ENCODE results near the gene PSMD11. TPM values are rescaled to one million over a fixed set of nuclear protein-coding genes. Genes with fewer than 3 reads are reported as not detected.

The PSMD11 gene
- total and polyA plus RNA-seq, 4 donors: 47.8 to 87.9 (median 67.6) TPM

GRCh38 chr17:32486701-32487472 is 42.6 kb downstream of the PSMD11 start, which contains the start of gene CDK5R1:
TSS of gene CDK5R1 (plus strand) at chr17:32486993. CDS start at chr17:32487621, 628 bp downstream.
- H3K9ac ChIP-seq (ENCODE audit: insufficient read depth in 1 of 2, low read length in 2 of 2): peak within 1 kb of the TSS; percentile 11 to 65
- peaks cover 3 to 10% (median 8%) of the 10 kb centered on the region in 4 donors for H3K36me3 ChIP-seq (ENCODE audit: control insufficient read depth in 4 of 4, insufficient read depth in 4 of 4, low read length in 4 of 4)
- WGBS, 2 donors: 0 to 1% methylated on average over 47 to 135 of the region's 135 CpGs
- no peaks in the 10 kb centered on the region for H3K27me3 ChIP-seq (ENCODE audit: control insufficient read depth in 3 of 3, insufficient read depth in 3 of 3, low read length in 2 of 3)
- H3K9me3 ChIP-seq (ENCODE audit: control insufficient read depth in 4 of 4, insufficient read depth in 3 of 4, low read length in 3 of 4): peaks cover 0 to 3% (median 0%) of the 10 kb centered on the region in 4 donors
- H3K27ac ChIP-seq (ENCODE audit: low read depth in 1 of 2, low read length in 1 of 2): peak within 1 kb of the TSS; percentile 71 to 78
- H3K4me3 ChIP-seq: peak within 1 kb of the TSS; percentile 68
- DNase-seq (peak; percentile 75 to 83 (median 83)), ATAC-seq (ENCODE audit: insufficient read depth, low FRiP score) (peak; percentile 53)
- peaks cover 0 to 51% (median 14%) of the 10 kb centered on the region in 5 donors for H3K4me1 ChIP-seq (ENCODE audit: control insufficient read depth in 5 of 5, insufficient read depth in 5 of 5, low read length in 5 of 5)
- TF ChIP-seq, protein P1, sequence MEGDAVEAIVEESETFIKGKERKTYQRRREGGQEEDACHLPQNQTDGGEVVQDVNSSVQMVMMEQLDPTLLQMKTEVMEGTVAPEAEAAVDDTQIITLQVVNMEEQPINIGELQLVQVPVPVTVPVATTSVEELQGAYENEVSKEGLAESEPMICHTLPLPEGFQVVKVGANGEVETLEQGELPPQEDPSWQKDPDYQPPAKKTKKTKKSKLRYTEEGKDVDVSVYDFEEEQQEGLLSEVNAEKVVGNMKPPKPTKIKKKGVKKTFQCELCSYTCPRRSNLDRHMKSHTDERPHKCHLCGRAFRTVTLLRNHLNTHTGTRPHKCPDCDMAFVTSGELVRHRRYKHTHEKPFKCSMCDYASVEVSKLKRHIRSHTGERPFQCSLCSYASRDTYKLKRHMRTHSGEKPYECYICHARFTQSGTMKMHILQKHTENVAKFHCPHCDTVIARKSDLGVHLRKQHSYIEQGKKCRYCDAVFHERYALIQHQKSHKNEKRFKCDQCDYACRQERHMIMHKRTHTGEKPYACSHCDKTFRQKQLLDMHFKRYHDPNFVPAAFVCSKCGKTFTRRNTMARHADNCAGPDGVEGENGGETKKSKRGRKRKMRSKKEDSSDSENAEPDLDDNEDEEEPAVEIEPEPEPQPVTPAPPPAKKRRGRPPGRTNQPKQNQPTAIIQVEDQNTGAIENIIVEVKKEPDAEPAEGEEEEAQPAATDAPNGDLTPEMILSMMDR (IDR thresholded peaks at IDR 0.05; ENCODE audit: control extremely low read depth, extremely low read depth): no peak

GRCh38 chr17:32487473-32488176 is 43.3 kb downstream of the PSMD11 start:
- peak overlapping the region; percentile 56 for H3K4me3 ChIP-seq
- peak; percentile 27 to 32 (median 32) for DNase-seq
- peaks cover 0 to 51% (median 14%) of the 10 kb centered on the region in 5 donors for H3K4me1 ChIP-seq (ENCODE audit: control insufficient read depth in 5 of 5, insufficient read depth in 5 of 5, low read length in 5 of 5)
- H3K9ac ChIP-seq (ENCODE audit: insufficient read depth in 1 of 2, low read length in 2 of 2): peak overlapping the region in 1 of 2 donors; percentile 38
- peaks cover 0 to 3% (median 0%) of the 10 kb centered on the region in 4 donors for H3K9me3 ChIP-seq (ENCODE audit: control insufficient read depth in 4 of 4, insufficient read depth in 3 of 4, low read length in 3 of 4)
- ATAC-seq (ENCODE audit: insufficient read depth, low FRiP score): no peak
- TF ChIP-seq, protein P1 (IDR thresholded peaks at IDR 0.05; ENCODE audit: control extremely low read depth, extremely low read depth): no peak
- H3K27me3 ChIP-seq (ENCODE audit: control insufficient read depth in 3 of 3, insufficient read depth in 3 of 3, low read length in 2 of 3): no peaks in the 10 kb centered on the region
- no peak overlapping the region for H3K27ac ChIP-seq (ENCODE audit: low read depth in 1 of 2, low read length in 1 of 2)
- 36 to 50% methylated on average over 51 to 59 of the region's 59 CpGs for WGBS, 2 donors
- H3K36me3 ChIP-seq (ENCODE audit: control insufficient read depth in 4 of 4, insufficient read depth in 4 of 4, low read length in 4 of 4): peaks cover 0 to 10% (median 4%) of the 10 kb centered on the region in 4 donors

DNA sequence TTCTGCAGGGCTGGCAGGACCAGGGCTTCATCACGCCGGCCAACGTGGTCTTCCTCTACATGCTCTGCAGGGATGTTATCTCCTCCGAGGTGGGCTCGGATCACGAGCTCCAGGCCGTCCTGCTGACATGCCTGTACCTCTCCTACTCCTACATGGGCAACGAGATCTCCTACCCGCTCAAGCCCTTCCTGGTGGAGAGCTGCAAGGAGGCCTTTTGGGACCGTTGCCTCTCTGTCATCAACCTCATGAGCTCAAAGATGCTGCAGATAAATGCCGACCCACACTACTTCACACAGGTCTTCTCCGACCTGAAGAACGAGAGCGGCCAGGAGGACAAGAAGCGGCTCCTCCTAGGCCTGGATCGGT is 43.9 kb downstream of the PSMD11 start:
- WGBS, 2 donors: 95 to 97% methylated on average over 16 of the region's 16 CpGs
- H3K27me3 ChIP-seq (ENCODE audit: control insufficient read depth in 3 of 3, insufficient read depth in 3 of 3, low read length in 2 of 3): no peaks in the 10 kb centered on the region
- DNase-seq (no peak), ATAC-seq (ENCODE audit: insufficient read depth, low FRiP score) (no peak)
- no peak overlapping the region for H3K9ac ChIP-seq (ENCODE audit: insufficient read depth in 1 of 2, low read length in 2 of 2)
- TF ChIP-seq, protein P1 (IDR thresholded peaks at IDR 0.05; ENCODE audit: control extremely low read depth, extremely low read depth): no peak
- peaks cover 0 to 3% (median 0%) of the 10 kb centered on the region in 4 donors for H3K9me3 ChIP-seq (ENCODE audit: control insufficient read depth in 4 of 4, insufficient read depth in 3 of 4, low read length in 3 of 4)
- H3K4me3 ChIP-seq: no peak overlapping the region
- peaks cover 0 to 47% (median 14%) of the 10 kb centered on the region in 5 donors for H3K4me1 ChIP-seq (ENCODE audit: control insufficient read depth in 5 of 5, insufficient read depth in 5 of 5, low read length in 5 of 5)
- H3K36me3 ChIP-seq (ENCODE audit: control insufficient read depth in 4 of 4, insufficient read depth in 4 of 4, low read length in 4 of 4): peaks cover 0 to 10% (median 3%) of the 10 kb centered on the region in 4 donors
- no peak overlapping the region for H3K27ac ChIP-seq (ENCODE audit: low read depth in 1 of 2, low read length in 1 of 2)

Data from lung (tissue), 12 donors.